NT2/D1 (cell line): ENCODE data around the gene ARCN1.

Source experiments
- DNase-seq: peaks from one replicate; pipeline ENCODE4 v3.0.0-alpha.2; 2011; ENCODE audit warnings: low read depth, low spot score
- H3K27me3 ChIP-seq: 2 replicates; pipeline ENCODE4 v1.6.0; 2011; ENCODE audit warnings: mild to moderate bottlenecking; ENCODE audit not compliant: insufficient read length, insufficient read depth
- H3K36me3 ChIP-seq: 2 replicates; pipeline ENCODE4 v1.6.1; 2011; ENCODE audit warnings: mild to moderate bottlenecking, low read length, mixed read lengths; ENCODE audit not compliant: insufficient read depth, insufficient read length
- H3K4me1 ChIP-seq: 2 replicates; pipeline ENCODE4 v1.5.1; 2011; ENCODE audit not compliant: insufficient read depth, insufficient read length
- H3K4me3 ChIP-seq: 2 replicates; pipeline ENCODE4 v1.5.1; 2011; ENCODE audit warnings: low read depth; ENCODE audit not compliant: insufficient read length
- H3K9ac ChIP-seq: 2 replicates; pipeline ENCODE4 v1.6.0; 2011; ENCODE audit warnings: low read depth; ENCODE audit not compliant: insufficient read length
- H3K9me3 ChIP-seq: 2 replicates; pipeline ENCODE4 v1.5.1; 2011; ENCODE audit warnings: mild to moderate bottlenecking, low read length; ENCODE audit not compliant: insufficient read depth
- SUZ12 ChIP-seq: IDR thresholded peaks from 2 replicates; pipeline ENCODE4 v1.6.1; 2011; ENCODE audit not compliant: insufficient read length, insufficient read depth; ENCODE audit errors: extremely low read depth
- YY1 ChIP-seq: IDR thresholded peaks from 2 replicates; pipeline ENCODE4 v1.6.1; 2011; ENCODE audit not compliant: insufficient read length, insufficient read depth
- ZNF274 ChIP-seq: IDR thresholded peaks from 2 replicates; pipeline ENCODE4 v1.6.1; 2011; ENCODE audit warnings: mild to moderate bottlenecking, low read depth, low read length

Gene ARCN1

GRCh38 chr11:118635642-118636041, 63.4 kb downstream of the ARCN1 start:
- no peaks in the 10 kb centered on the region for H3K27me3 ChIP-seq
- H3K9me3 ChIP-seq, result no peaks in the 10 kb centered on the region
- no peak for TF ChIP-seq YY1
- TF ChIP-seq SUZ12, result no peak
- TF ChIP-seq ZNF274, result no peak
- peaks cover 13% of the 10 kb centered on the region for H3K4me1 ChIP-seq
- H3K36me3 ChIP-seq, result peaks cover 84% of the 10 kb centered on the region
- DNase-seq, result no peak
- H3K9ac ChIP-seq, result peak overlapping the region; percentile 82
- H3K4me3 ChIP-seq, result peak overlapping the region; percentile 50

DNA sequence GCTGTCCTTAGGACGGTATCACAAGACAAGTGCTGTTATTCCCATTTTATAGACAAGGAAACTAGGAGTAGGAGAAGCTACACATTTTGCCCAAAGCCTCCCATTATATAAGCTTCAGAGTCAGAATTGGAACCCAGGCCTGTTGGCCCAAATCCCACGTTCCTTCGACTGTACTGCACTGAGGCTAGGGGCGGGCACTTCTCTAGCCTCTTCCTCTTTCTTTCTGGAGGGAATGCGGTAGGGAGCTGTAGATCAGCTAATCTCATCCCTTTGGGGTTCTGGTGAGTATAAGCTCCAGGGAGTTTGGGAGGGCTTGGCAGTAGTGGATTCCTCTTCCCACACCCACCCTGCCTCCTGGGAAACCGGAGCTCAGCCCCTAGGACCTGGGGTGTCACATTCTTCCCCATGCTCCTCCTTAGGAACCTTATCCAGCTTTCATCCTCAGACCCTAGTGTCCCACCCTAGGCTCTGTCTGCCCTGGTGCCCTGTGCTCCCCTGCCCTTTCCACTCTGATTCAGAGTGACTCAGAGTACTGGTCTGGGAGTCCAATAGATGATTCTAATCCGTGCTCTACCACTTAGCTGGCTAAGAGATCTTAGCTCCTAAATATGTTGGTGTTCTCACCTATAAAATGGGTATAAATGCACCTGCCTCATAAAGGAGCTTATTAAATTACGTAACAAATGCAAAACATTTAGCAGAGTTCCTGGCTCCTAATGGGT, 64.5 kb downstream of the ARCN1 start:
- Histone ChIP-seq H3K4me1 (peaks cover 13% of the 10 kb centered on the region), H3K9me3 (no peaks in the 10 kb centered on the region), H3K36me3 (peaks cover 84% of the 10 kb centered on the region), H3K27me3 (no peaks in the 10 kb centered on the region), H3K4me3 (no peak overlapping the region), H3K9ac (no peak overlapping the region)
- TF ChIP-seq YY1 (no peak), ZNF274 (no peak), SUZ12 (no peak)
- no peak for DNase-seq

DNA sequence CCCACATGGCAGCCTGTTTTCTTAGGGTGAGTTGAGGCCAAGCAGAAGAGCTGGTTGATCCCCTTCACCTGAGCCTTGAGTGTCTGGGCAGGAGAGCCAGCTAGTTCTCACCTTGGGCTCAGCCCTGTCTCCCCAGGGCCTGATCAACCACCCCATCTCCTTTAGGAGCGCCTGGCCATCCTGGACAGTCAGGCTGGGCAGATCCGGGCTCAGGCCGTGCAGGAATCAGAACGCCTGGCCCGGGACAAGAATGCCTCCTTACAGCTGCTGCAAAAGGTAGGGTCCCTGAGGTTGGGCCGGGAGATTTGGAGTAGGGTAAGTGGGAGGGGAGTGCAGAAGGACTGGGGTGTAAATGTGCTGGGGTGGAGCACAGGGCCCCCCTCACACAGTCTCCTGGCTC, 66.5 kb downstream of the ARCN1 start:
- H3K36me3 ChIP-seq, result peaks cover 83% of the 10 kb centered on the region
- no peak overlapping the region for H3K9ac ChIP-seq
- no peak for TF ChIP-seq YY1
- no peak for TF ChIP-seq ZNF274
- no peak for TF ChIP-seq SUZ12
- DNase-seq, result no peak
- H3K4me1 ChIP-seq, result peaks cover 12% of the 10 kb centered on the region
- H3K9me3 ChIP-seq, result no peaks in the 10 kb centered on the region
- H3K27me3 ChIP-seq, result no peaks in the 10 kb centered on the region
- H3K4me3 ChIP-seq, result no peak overlapping the region

DNA sequence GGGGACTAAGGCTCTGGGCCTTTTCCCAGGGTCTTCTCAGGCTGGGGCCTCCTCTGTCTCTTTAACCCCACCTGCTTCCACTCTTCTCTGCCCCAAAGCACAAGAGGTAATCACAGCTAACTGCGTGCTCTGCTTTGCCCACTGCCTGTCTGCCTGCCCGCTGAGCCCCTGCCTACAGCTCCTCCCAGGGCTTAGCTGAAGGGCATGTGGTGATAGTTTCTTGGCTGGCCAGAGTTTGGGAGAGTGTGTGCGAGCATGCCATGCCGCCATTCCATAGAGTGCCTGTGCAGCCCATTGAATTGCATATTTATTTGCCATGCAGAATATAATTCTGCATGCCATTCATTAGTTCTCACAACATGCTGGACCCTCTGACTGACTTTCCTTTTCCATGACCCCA, 67.7 kb downstream of the ARCN1 start:
- Histone ChIP-seq H3K9ac (no peak overlapping the region), H3K9me3 (no peaks in the 10 kb centered on the region), H3K4me1 (peaks cover 10% of the 10 kb centered on the region), H3K36me3 (peaks cover 94% of the 10 kb centered on the region), H3K27me3 (no peaks in the 10 kb centered on the region), H3K4me3 (no peak overlapping the region)
- TF ChIP-seq SUZ12, result no peak
- no peak for TF ChIP-seq YY1
- TF ChIP-seq ZNF274, result no peak
- DNase-seq, result no peak

- Histone ChIP-seq H3K36me3 (peaks cover 96% of the 10 kb centered on the region), H3K9me3 (no peaks in the 10 kb centered on the region), H3K9ac (no peak overlapping the region), H3K4me3 (no peak overlapping the region), H3K27me3 (no peaks in the 10 kb centered on the region), H3K4me1 (peaks cover 6% of the 10 kb centered on the region)
- TF ChIP-seq YY1 (no peak), SUZ12 (no peak), ZNF274 (no peak)
- no peak for DNase-seq
Observed at GRCh38 chr11:118640332-118641154, 68.3 kb downstream of the ARCN1 start.

DNA sequence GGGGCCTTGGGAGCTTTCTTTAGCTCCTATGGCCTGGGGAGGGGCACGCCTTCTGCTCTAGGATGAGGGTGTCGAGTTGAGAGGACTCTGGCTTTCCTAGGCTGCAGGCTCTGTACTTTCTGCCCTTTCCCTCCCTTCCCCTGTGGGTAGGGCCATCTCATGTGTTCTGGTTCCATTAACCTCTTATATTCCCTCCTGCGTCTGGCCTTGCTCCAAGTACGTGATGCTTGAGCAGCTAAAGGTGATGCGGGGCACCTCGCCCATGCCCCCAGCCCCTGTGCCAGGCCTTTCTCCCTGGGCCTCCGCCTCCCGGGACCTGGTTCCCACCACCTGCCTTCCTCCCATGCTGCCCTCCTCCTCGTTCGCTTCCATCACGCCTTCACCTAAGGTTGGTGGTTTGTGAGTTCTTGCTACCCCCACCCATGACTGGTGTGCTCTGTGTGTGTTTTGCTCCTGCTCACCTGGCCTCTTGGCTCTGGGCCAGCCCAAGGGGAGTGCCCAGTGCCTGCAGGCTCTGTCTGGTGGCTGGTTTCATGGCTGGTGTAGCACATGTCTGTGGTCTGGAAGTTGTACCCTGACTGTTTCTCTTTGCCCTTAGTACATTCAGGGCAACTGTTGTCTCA, 69.3 kb downstream of the ARCN1 start:
- H3K36me3 ChIP-seq, result peaks cover 92% of the 10 kb centered on the region
- no peaks in the 10 kb centered on the region for H3K27me3 ChIP-seq
- DNase-seq, result no peak

More for the DNA sequence above, 69.3 kb downstream of the ARCN1 start:
- TF ChIP-seq YY1 (no peak), SUZ12 (no peak), ZNF274 (no peak)
- Histone ChIP-seq H3K9ac (no peak overlapping the region), H3K4me3 (no peak overlapping the region), H3K9me3 (no peaks in the 10 kb centered on the region), H3K4me1 (peaks cover 1% of the 10 kb centered on the region)
